Neural progenitor cell (in vitro differentiated cells): ENCODE data around the gene ASTN2.

Experiments
- EZH2 ChIP-seq: fragments of 200-600 bp; sonication (generic); IDR thresholded peaks from 2 replicates; pipeline ENCODE4 v1.6.1; 2017; ENCODE audit warnings: antibody characterized with exemption, mild to moderate bottlenecking, moderate library complexity
- EZH2phosphoT487 ChIP-seq: fragments of 200-600 bp; sonication (generic); IDR thresholded peaks from 2 replicates; pipeline ENCODE4 v1.6.1; 2017; ENCODE audit warnings: antibody characterized with exemption
- TF ChIP-seq, protein P1 (sequence below): fragments of 200-600 bp; sonication (generic); IDR thresholded peaks from 2 replicates; pipeline ENCODE4 v1.5.1; 2017; ENCODE audit warnings: antibody characterized with exemption, mild to moderate bottlenecking

DNA sequence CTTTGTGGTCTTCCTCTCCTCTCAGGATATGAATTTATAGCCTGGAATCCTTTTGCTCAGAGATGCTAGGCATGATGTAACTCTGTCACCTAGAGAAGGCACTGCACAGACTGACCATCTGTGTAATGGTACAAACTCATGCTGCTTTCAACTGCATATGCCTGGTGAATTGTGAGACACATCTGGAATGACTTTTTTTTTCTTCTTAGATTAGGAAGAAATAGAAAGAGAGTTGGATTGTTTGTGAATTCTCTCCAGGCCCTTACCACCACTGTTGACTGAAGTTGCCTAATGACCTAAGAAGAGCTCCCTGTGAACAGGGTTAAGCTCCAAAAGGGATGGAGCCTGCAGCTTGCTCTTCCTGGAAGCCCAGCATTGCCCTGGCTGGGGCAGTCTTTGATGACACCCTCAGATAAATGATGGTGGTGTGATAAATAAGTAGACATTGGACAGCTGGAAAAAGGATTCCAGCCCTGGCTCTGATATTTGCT, 775.6 kb downstream of the ASTN2 start:
- TF ChIP-seq EZH2phosphoT487 (no peak), EZH2 (no peak)
- TF ChIP-seq, protein P1, sequence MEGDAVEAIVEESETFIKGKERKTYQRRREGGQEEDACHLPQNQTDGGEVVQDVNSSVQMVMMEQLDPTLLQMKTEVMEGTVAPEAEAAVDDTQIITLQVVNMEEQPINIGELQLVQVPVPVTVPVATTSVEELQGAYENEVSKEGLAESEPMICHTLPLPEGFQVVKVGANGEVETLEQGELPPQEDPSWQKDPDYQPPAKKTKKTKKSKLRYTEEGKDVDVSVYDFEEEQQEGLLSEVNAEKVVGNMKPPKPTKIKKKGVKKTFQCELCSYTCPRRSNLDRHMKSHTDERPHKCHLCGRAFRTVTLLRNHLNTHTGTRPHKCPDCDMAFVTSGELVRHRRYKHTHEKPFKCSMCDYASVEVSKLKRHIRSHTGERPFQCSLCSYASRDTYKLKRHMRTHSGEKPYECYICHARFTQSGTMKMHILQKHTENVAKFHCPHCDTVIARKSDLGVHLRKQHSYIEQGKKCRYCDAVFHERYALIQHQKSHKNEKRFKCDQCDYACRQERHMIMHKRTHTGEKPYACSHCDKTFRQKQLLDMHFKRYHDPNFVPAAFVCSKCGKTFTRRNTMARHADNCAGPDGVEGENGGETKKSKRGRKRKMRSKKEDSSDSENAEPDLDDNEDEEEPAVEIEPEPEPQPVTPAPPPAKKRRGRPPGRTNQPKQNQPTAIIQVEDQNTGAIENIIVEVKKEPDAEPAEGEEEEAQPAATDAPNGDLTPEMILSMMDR: no peak
